Measurements from ENCODE around the gene FILIP1. TPM values are rescaled to one million over a fixed set of nuclear protein-coding genes. Genes with fewer than 3 reads are reported as not detected.

Gene FILIP1
- total and polyA plus RNA-seq, 2 of the 8 experiments (the other 6 are each of a cell fraction or from before 2014, with no cell fraction given) = 2.4 to 5.7 TPM

GRCh38 chr6:75378101-75378500, 115.5 kb downstream of the FILIP1 start (continued):
- TF ChIP-seq, protein P1, sequence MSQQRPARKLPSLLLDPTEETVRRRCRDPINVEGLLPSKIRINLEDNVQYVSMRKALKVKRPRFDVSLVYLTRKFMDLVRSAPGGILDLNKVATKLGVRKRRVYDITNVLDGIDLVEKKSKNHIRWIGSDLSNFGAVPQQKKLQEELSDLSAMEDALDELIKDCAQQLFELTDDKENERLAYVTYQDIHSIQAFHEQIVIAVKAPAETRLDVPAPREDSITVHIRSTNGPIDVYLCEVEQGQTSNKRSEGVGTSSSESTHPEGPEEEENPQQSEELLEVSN (IDR thresholded peaks at IDR 0.05) = no peak
- no peak for TF ChIP-seq GABPA (IDR thresholded peaks at IDR 0.05; ENCODE audit: borderline replicate concordance, insufficient read depth, low read length)

Measured in H1 (cell line).